IPS-20b (cell line): ENCODE results near the gene THSD4.
"Not testable (repeated sequence)": the region's sequence is repeated elsewhere in the genome, so short reads cannot be mapped to it uniquely, and the experiment has no call there.

ENCODE experiments used
- H3K27ac ChIP-seq: one replicate; pipeline ENCODE4 v1.5.1; 2013; ENCODE audit warnings: low read length
- H3K27me3 ChIP-seq: 2 replicates; pipeline ENCODE4 v1.6.1; 2013; ENCODE audit warnings: mild to moderate bottlenecking, low read length, inconsistent platforms; ENCODE audit not compliant: insufficient read depth
- H3K36me3 ChIP-seq: 2 replicates; pipeline ENCODE4 v1.6.1; 2013; ENCODE audit warnings: low read depth, mild to moderate bottlenecking, inconsistent platforms, low read length, moderate library complexity; ENCODE audit not compliant: insufficient read depth
- H3K4me1 ChIP-seq: 2 replicates; pipeline ENCODE4 v1.6.1; 2013; ENCODE audit warnings: mild to moderate bottlenecking, control low read depth, inconsistent platforms, low read length, moderate library complexity; ENCODE audit not compliant: insufficient read depth
- H3K4me3 ChIP-seq: 2 replicates; pipeline ENCODE4 v1.5.1; 2013; ENCODE audit warnings: mild to moderate bottlenecking, low read length, inconsistent platforms
- H3K9ac ChIP-seq: 2 replicates; pipeline ENCODE4 v1.6.1; 2013; ENCODE audit warnings: low read depth, mild to moderate bottlenecking, inconsistent platforms, low read length, moderate library complexity
- H3K9me3 ChIP-seq: 2 replicates; pipeline ENCODE4 v1.6.1; 2013; ENCODE audit warnings: mild to moderate bottlenecking, low read depth, low read length, inconsistent platforms; ENCODE audit not compliant: insufficient read depth

Gene THSD4

GRCh38 chr15:71256934-71257664 is 141.8 kb downstream of the THSD4 start:
- H3K27me3 ChIP-seq = no peaks in the 10 kb centered on the region
- no peaks in the 10 kb centered on the region for H3K4me1 ChIP-seq
- H3K36me3 ChIP-seq = no peaks in the 10 kb centered on the region
- H3K4me3 ChIP-seq = no peak overlapping the region
- no peak overlapping the region for H3K9ac ChIP-seq
- no peaks in the 10 kb centered on the region for H3K9me3 ChIP-seq
- no peak overlapping the region for H3K27ac ChIP-seq

GRCh38 chr15:71259866-71260265 is 144.6 kb downstream of the THSD4 start:
- H3K9me3 ChIP-seq = peaks cover 5% of the 10 kb centered on the region
- H3K27ac ChIP-seq = no peak overlapping the region
- H3K4me3 ChIP-seq = no peak overlapping the region
- H3K36me3 ChIP-seq = no peaks in the 10 kb centered on the region
- H3K27me3 ChIP-seq = no peaks in the 10 kb centered on the region
- H3K9ac ChIP-seq = no peak overlapping the region
- 0 out of 2 replicates have a peak, but pooled peaks cover 3% of the 10 kb centered on the region for H3K4me1 ChIP-seq

- no peak overlapping the region for H3K4me3 ChIP-seq
- no peaks in the 10 kb centered on the region for H3K27me3 ChIP-seq
- H3K9me3 ChIP-seq = peaks cover 5% of the 10 kb centered on the region
- H3K9ac ChIP-seq = no peak overlapping the region
- no peak overlapping the region for H3K27ac ChIP-seq
- no peaks in the 10 kb centered on the region for H3K36me3 ChIP-seq
- 0 out of 2 replicates have a peak, but pooled peaks cover 3% of the 10 kb centered on the region for H3K4me1 ChIP-seq
These were observed 146.1 kb downstream of the THSD4 start for GRCh38 chr15:71261418-71261817.

GRCh38 chr15:71261909-71262308 is 146.6 kb downstream of the THSD4 start:
- Histone ChIP-seq H3K36me3 (no peaks in the 10 kb centered on the region), H3K9me3 (peaks cover 5% of the 10 kb centered on the region), H3K4me1 (0 out of 2 replicates have a peak, but pooled peaks cover 3% of the 10 kb centered on the region), H3K27me3 (no peaks in the 10 kb centered on the region), H3K9ac (no peak overlapping the region), H3K4me3 (no peak overlapping the region), H3K27ac (no peak overlapping the region)

GRCh38 chr15:71262599-71262998 is 147.3 kb downstream of the THSD4 start:
- Histone ChIP-seq H3K27ac (no peak overlapping the region), H3K27me3 (no peaks in the 10 kb centered on the region), H3K4me3 (no peak overlapping the region), H3K9ac (no peak overlapping the region), H3K4me1 (0 out of 2 replicates have a peak, but pooled peaks cover 3% of the 10 kb centered on the region), H3K36me3 (no peaks in the 10 kb centered on the region), H3K9me3 (peaks cover 5% of the 10 kb centered on the region)

- H3K9me3 ChIP-seq, H3K4me1 ChIP-seq, H3K27ac ChIP-seq, H3K9ac ChIP-seq, H3K4me3 ChIP-seq, H3K27me3 ChIP-seq, H3K36me3 ChIP-seq: not testable (repeated sequence)
These were observed 150.3 kb downstream of the THSD4 start for GRCh38 chr15:71265606-71266005.

- H3K9ac ChIP-seq = no peak overlapping the region
- H3K4me1 ChIP-seq = no peaks in the 10 kb centered on the region
- no peak overlapping the region for H3K27ac ChIP-seq
- no peaks in the 10 kb centered on the region for H3K27me3 ChIP-seq
- no peaks in the 10 kb centered on the region for H3K36me3 ChIP-seq
- no peaks in the 10 kb centered on the region for H3K9me3 ChIP-seq
- no peak overlapping the region for H3K4me3 ChIP-seq
These were observed 156.1 kb downstream of the THSD4 start for GRCh38 chr15:71271327-71271726.

- Histone ChIP-seq H3K27ac (no peak overlapping the region), H3K36me3 (no peaks in the 10 kb centered on the region), H3K4me3 (no peak overlapping the region), H3K9me3 (no peaks in the 10 kb centered on the region), H3K4me1 (no peaks in the 10 kb centered on the region), H3K27me3 (no peaks in the 10 kb centered on the region), H3K9ac (no peak overlapping the region)
These were observed 157.7 kb downstream of the THSD4 start for GRCh38 chr15:71272932-71273331.

- Histone ChIP-seq H3K36me3 (no peaks in the 10 kb centered on the region), H3K4me3 (no peak overlapping the region), H3K4me1 (no peaks in the 10 kb centered on the region), H3K27ac (no peak overlapping the region), H3K9me3 (no peaks in the 10 kb centered on the region), H3K9ac (no peak overlapping the region), H3K27me3 (no peaks in the 10 kb centered on the region)
These were observed 158.6 kb downstream of the THSD4 start for GRCh38 chr15:71273731-71274447.

- H3K9ac ChIP-seq = no peak overlapping the region
- H3K4me3 ChIP-seq = no peak overlapping the region
- no peaks in the 10 kb centered on the region for H3K4me1 ChIP-seq
- H3K9me3 ChIP-seq = no peaks in the 10 kb centered on the region
- no peaks in the 10 kb centered on the region for H3K27me3 ChIP-seq
- H3K27ac ChIP-seq = no peak overlapping the region
- no peaks in the 10 kb centered on the region for H3K36me3 ChIP-seq
These were observed 159.2 kb downstream of the THSD4 start for GRCh38 chr15:71274448-71274798.

- Histone ChIP-seq H3K4me3 (no peak overlapping the region), H3K27ac (no peak overlapping the region), H3K27me3 (no peaks in the 10 kb centered on the region), H3K9me3 (no peaks in the 10 kb centered on the region), H3K4me1 (no peaks in the 10 kb centered on the region), H3K9ac (no peak overlapping the region), H3K36me3 (no peaks in the 10 kb centered on the region)
These were observed 159.8 kb downstream of the THSD4 start for GRCh38 chr15:71275098-71275497.
